Activated B cell treated with CpG ODN at 0.5 μM for 24 hours (primary cell): ENCODE measurements around the gene LMNB1. TPM values are rescaled to one million over a fixed set of nuclear protein-coding genes. Genes with fewer than 3 reads are reported as not detected.
A peak's percentile ranks its signal among the peaks of the same experiment; 100 is the strongest.

Experiments
- ATAC-seq: fragments of 200-7000 bp; cut with Tn5 transposase; one replicate; pipeline ENCODE4 v1.10.0; 2021; ENCODE audit warnings: low read depth, mild to moderate bottlenecking, moderate library complexity
- CTCF ChIA-PET: fragments of 350-600 bp; sonication (Branson Sonifier 250); formaldehyde crosslinking; loops from one replicate; lab custom pipeline; 2021; ENCODE audit warnings: antibody characterized with exemption; lab: Charles Lee
- POLR2A ChIA-PET: fragments of 350-600 bp; sonication (Branson Sonifier 250); formaldehyde crosslinking; loops from one replicate; lab custom pipeline; 2021; ENCODE audit warnings: antibody characterized with exemption; lab: Charles Lee
- DNase-seq: peaks from one replicate; pipeline ENCODE4 v3.0.0; 2022
- H3K27ac Mint-ChIP-seq: one replicate; pipeline ENCODE4 v1.8.0; 2020; ENCODE audit warnings: mixed read lengths
- H3K27me3 Mint-ChIP-seq: one replicate; pipeline ENCODE4 v1.8.0; 2021; ENCODE audit warnings: mixed read lengths
- H3K36me3 Mint-ChIP-seq: one replicate; pipeline ENCODE4 v1.8.0; 2021; ENCODE audit warnings: low read depth, mixed read lengths
- H3K4me1 Mint-ChIP-seq: one replicate; pipeline ENCODE4 v1.8.0; 2021; ENCODE audit warnings: mixed read lengths
- H3K4me3 Mint-ChIP-seq: one replicate; pipeline ENCODE4 v1.8.0; 2020; ENCODE audit warnings: mild to moderate bottlenecking, mixed read lengths
- H3K9me3 Mint-ChIP-seq: one replicate; pipeline ENCODE4 v1.8.0; 2020; ENCODE audit warnings: mixed read lengths
- CTCF ChIP-seq: fragments of 200-600 bp; IDR thresholded peaks from one replicate; pipeline ENCODE4 v1.8.0; 2022; ENCODE audit warnings: antibody characterized with exemption, mild to moderate bottlenecking
- intact Hi-C: fragments of 100-400 bp; cut with micrococcal nuclease; formaldehyde crosslinking; loops from one replicate; pipeline ENCODE4 v1.15.1; 2024
- total RNA-seq: library from RNA; stranded (reverse); gene quantifications from 2 replicates; pipeline ENCODE4 v1.2.3, GENCODE V29; 2022

The LMNB1 gene
- total RNA-seq, 1 donor from 2014 or later = 34.7 TPM

DNA sequence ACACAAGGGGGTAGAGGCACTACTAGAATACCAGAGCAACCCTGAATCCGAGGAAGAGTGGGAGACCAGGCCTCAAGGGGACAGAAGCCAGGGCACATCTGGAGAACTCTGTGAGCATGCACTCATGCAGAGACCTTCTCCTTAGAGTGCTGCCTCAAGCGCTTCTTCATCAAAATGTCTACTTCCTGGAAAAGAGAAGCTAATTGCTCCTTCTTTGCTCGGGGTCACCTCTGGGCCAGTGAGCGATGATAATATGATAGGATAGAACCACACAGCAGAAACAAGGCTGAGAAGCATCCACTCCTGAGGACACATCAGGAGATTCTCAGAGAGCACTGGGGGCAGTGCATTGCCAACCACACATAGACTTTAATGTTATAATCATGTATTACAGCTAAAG is 23.7 kb upstream of the LMNB1 start:
- Mint-ChIP-seq H3K9me3 (no peaks in the 10 kb centered on the region), H3K27me3 (no peaks in the 10 kb centered on the region), H3K4me3 (no peak overlapping the region), H3K27ac (no peak overlapping the region), H3K36me3 (no peaks in the 10 kb centered on the region), H3K4me1 (peaks cover 16% of the 10 kb centered on the region)
- no peak for TF ChIP-seq CTCF
- intact Hi-C loops = no loop called here
- ChIA-PET POLR2A (interaction anchor here (1.0 kb wide), 1 partner anchor 25 kb away, joined by 5 read pairs; no protein-coding TSS in a partner anchor), CTCF (no interaction called here)
- no peak for ATAC-seq
- DNase-seq = no peak

- H3K4me1 Mint-ChIP-seq = peaks cover 21% of the 10 kb centered on the region
- H3K27ac Mint-ChIP-seq = no peak overlapping the region
- no peaks in the 10 kb centered on the region for H3K9me3 Mint-ChIP-seq
- H3K27me3 Mint-ChIP-seq = no peaks in the 10 kb centered on the region
- ChIA-PET CTCF (no interaction called here), POLR2A (interaction anchor here (0.8 kb wide), 1 partner anchor 23 kb away, joined by 3 read pairs; no protein-coding TSS in a partner anchor)
- ATAC-seq = no peak
- DNase-seq = no peak
- no peak for TF ChIP-seq CTCF
- H3K36me3 Mint-ChIP-seq = no peaks in the 10 kb centered on the region
- no peak overlapping the region for H3K4me3 Mint-ChIP-seq
- intact Hi-C loops = no loop called here
These were observed 22.3 kb upstream of the LMNB1 start for GRCh38 chr5:126754609-126755008.

DNA sequence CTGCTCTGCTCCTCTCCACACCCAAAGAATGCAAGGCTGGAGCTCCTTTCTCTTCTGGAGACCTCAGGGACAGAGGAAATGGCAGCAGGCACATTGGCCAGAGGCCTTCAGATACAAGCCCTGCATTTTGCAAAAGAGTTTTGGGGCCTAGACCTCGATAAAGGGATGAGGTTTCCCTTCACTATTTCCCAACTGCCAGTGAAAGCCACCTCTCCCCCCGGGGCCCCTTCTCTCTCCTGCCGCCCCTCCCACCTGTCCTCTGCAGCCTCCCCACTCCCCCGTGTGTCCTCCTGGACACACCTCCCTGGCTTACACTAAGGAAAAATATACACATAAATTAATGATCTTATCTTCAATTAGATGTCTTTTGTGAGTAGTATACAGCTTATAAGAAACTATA is 21.3 kb upstream of the LMNB1 start:
- Mint-ChIP-seq H3K4me1 (peaks cover 23% of the 10 kb centered on the region), H3K36me3 (no peaks in the 10 kb centered on the region), H3K4me3 (no peak overlapping the region), H3K9me3 (no peaks in the 10 kb centered on the region), H3K27me3 (no peaks in the 10 kb centered on the region), H3K27ac (no peak overlapping the region)
- intact Hi-C loops = no loop called here
- POLR2A ChIA-PET = interaction anchor here (1.5 kb wide), 1 partner anchor 23 kb away, joined by 5 read pairs; no protein-coding TSS in a partner anchor
- CTCF ChIA-PET = no interaction called here
- no peak for TF ChIP-seq CTCF
- ATAC-seq = no peak
- no peak for DNase-seq

DNA sequence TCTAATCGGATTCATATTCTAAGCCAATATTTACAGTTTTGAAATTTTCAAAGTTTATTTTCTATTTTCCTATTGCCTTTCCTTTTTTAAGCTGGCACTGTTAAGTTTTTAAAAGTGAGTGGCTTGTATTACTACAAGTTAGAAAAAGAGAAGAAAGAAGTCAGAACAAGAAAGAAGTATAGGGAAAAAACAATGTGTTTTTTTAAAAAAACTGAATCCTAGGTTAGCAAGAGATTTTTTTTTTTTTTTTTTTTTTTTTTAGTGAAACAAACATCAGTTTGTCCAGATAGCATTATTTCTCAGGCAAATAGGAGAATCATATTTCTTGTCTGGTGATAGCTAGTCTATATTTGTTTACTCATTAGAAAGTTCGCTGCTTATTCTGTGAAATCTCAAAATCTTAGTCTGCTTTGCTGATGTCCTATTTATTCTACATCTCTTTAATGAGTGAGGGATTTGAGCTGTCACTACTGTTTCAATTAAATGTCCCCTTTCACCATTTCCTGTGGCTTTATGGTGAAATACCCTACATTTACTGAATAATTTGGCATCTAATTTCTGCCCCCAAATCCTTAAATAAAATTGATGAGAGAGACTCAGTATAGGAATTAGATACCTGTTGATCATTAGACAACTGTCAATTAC is 19.1 kb upstream of the LMNB1 start:
- Mint-ChIP-seq H3K4me1 (peaks cover 38% of the 10 kb centered on the region), H3K9me3 (no peaks in the 10 kb centered on the region), H3K36me3 (no peaks in the 10 kb centered on the region), H3K4me3 (peak overlapping the region; percentile 46), H3K27me3 (no peaks in the 10 kb centered on the region), H3K27ac (peak overlapping the region; percentile 69)
- ChIA-PET CTCF (interaction anchor here (1.0 kb wide), 1 partner anchor 81 kb away, joined by 4 read pairs; no protein-coding TSS in a partner anchor), POLR2A (interaction anchor here (0.9 to 1.1 kb wide), 2 partner anchors 18 to 20 kb away, joined by 3 to 15 read pairs; partner anchors contain the start of gene LMNB1)
- ATAC-seq (no peak), DNase-seq (no peak)
- intact Hi-C loops = no loop called here
- TF ChIP-seq CTCF = no peak

DNA sequence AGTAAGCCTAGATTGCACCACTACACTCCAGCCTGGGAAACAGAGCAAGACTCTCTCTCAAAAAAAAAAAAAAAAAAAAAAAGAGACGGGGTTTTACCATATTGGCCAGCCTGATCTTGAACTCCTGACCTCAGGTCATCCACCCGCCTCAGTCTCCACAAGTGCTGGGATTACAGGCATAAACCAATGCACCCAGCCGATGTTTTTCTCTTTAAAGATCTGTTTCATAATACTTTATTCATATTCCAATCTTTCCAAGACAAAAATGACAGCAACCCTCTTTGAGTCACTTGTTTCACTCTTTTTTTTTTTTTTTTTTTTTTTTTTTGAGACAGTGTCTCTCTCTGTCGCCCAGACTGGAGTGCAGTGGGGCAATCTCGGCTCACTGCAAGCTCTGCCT is 13.6 kb upstream of the LMNB1 start:
- POLR2A ChIA-PET = interaction anchor here (0.6 to 3.8 kb wide), 2 partner anchors 8 to 14 kb away, joined by 5 to 48 read pairs; partner anchors contain the start of gene LMNB1
- Mint-ChIP-seq H3K4me1 (peaks cover 31% of the 10 kb centered on the region), H3K9me3 (no peaks in the 10 kb centered on the region), H3K27me3 (no peaks in the 10 kb centered on the region), H3K36me3 (no peaks in the 10 kb centered on the region), H3K27ac (no peak overlapping the region), H3K4me3 (no peak overlapping the region)
- intact Hi-C loops = no loop called here
- TF ChIP-seq CTCF = no peak
- ATAC-seq = no peak
- no peak for DNase-seq
- CTCF ChIA-PET = no interaction called here
